Activated T-cell treated with anti-CD3 and anti-CD28 coated beads for 4 hours (primary cell): ENCODE measurements around the gene LRBA.
"Not testable (repeated sequence)": the region's sequence is repeated elsewhere in the genome, so short reads cannot be mapped to it uniquely, and the experiment has no call there.

ENCODE experiments used
- DNase-seq: peaks from one replicate; pipeline ENCODE4 v3.0.0-alpha.2; 2020

Gene LRBA

GRCh38 chr4:150658258-150658657, 356.8 kb downstream of the LRBA start:
- DNase-seq, result not testable (repeated sequence)

DNA sequence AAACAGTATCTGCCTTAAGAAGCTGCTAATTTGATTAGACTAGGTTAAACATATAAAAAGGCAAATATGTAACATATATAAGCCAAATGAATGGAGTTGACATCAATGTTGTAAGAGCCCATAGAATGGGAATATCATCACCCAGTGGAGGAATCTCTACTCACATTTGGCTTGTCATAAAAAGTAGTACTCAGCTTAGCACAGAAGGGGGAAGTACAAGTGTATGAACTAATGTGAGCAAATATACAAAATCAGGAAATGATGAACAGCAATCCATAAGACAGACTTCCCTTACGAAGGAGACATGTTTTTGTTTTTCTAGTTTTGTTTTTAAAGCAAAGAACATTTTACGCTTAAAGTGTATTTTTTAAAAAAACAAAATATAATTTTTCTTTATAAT, 358.2 kb downstream of the LRBA start:
- no peak for DNase-seq

DNA sequence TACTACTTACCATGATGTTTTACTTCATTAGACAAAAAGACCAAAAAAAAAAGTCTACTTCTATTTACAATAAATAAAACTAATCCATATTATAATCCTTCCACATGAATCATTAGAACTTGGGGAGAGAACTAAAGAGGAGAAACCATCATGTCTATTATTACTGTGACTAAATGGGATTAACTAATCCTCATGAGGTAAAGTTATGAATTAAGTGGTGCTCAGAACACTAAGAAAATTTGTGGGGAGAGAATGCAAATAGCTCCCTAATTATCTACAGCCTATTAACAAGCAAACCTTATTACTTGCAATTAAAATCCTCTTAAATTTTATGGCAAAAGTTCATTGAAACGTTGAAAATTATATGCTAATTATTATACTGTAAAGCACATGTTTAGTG, 364.3 kb downstream of the LRBA start:
- no peak for DNase-seq

GRCh38 chr4:150648123-150648522, 367.0 kb downstream of the LRBA start:
- no peak for DNase-seq

DNA sequence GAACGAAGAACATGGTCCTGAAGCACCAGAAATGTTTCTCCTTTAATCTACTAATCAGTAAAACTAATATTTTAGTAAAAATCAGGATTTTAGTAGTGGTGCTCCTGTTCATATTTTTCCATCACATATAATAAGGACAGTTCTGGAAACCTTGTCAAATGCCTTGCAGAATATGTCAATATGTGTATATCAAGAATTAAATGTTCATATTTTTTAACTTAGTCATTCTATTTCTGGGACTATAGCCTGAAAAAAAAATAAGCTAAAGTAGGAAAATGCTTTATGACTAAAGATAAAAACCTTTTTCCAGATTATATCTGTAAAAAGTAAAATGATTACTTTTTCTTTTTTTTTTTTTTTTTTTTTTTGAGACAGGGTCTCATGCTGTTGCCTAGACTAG, 368.1 kb downstream of the LRBA start:
- DNase-seq, result no peak

DNA sequence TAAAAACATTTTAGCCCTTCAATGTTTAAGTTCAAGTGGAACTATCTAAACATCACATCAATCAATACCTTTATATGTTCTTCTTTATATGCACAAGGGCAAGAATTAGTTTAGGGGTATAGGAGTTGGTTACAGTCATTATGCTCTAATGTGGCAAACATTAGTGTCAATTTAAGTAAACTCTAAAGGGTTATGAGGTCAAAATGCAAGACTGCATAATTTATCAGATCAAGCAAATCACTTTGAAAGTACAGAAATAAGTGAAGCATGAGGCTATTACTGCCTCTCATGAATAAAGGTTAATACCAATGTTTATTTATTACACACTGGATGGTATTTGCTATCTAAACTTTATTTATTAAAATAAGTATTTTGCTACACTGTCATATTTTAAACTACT, 373.5 kb downstream of the LRBA start:
- no peak for DNase-seq

DNA sequence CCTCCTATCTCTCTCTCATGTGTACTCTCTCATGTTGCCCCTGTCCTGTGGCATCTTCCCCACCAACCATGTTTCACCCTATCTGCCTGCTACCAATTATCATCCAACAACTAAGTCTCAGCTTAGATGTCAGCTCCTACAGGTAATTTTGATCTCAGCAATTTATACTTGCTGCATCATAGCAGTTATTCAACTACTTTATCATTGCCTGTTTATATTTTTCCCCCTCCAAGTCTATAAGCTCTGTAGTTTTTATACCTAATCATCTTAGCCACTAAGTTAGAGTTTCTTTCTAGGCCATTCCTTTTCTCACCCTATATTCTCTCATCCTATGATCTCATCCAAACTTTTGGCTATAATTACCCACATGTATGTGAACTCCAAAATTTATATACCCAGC, 382.4 kb downstream of the LRBA start:
- no peak for DNase-seq

GRCh38 chr4:150628073-150628472, 387.0 kb downstream of the LRBA start:
- DNase-seq, result no peak

DNA sequence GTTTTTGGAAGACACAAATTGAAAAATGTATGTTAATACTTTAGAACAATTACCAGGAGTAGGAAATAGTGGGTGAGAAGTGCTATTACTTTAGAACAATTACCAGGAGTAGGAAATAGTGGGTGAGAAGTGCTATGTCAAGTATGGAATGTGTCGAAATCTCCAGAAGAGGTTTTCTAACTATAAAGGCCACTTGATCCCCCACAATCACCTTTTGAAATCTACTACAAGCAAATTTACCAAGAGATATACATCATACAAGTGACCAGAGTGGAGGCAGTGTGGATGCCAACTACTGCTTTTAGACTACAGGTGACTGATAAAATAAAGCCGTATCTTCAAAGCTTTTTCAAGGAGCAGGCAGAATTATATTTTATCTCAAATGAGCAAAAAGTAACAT, 390.1 kb downstream of the LRBA start:
- DNase-seq, result no peak

DNA sequence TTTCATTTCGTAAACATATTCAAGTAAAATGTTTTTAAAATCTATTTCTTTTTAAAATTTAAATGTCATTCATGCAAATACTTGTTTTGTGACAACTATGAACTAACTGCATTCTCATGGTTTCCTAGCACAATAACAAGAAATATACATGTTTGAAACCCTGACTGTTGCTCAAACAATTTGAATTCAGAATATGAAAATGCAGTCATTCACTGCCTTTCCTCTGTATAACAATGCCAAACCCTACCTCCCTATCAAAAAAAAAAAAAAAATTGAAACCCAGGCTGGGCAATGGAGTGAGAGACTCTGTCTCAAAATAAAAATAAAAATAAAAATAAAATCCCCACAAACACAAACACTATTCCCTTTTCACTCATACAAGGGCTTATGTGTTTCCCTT, 391.0 kb downstream of the LRBA start:
- no peak for DNase-seq

GRCh38 chr4:150619042-150619441, 396.0 kb downstream of the LRBA start:
- DNase-seq, result no peak

GRCh38 chr4:150609131-150609530, 406.0 kb downstream of the LRBA start:
- DNase-seq, result no peak

GRCh38 chr4:150600812-150601445, 414.2 kb downstream of the LRBA start:
- no peak for DNase-seq

GRCh38 chr4:150599547-150599946, 415.5 kb downstream of the LRBA start:
- DNase-seq, result no peak

DNA sequence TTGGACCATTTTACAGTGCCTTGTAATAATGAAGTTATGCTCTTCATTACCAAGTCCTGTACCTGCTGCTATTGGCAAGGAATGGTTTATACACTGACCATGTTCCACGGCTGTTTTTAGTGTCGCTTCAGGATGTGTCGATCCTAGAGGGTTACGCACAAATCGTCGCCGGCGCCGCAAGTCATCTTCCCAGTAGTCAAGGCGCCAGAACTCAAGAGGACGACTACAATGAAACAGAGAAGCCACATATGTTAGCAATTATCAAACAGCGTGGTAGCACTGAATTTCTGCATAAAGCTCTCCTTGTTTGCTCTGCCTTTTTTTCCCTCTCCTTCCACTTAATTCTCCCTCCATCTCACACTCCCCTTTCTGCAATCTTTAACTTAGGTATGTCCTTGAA, 416.2 kb downstream of the LRBA start:
- no peak for DNase-seq

- DNase-seq, result no peak
These were observed 421.1 kb downstream of the LRBA start for GRCh38 chr4:150593996-150594395.

DNA sequence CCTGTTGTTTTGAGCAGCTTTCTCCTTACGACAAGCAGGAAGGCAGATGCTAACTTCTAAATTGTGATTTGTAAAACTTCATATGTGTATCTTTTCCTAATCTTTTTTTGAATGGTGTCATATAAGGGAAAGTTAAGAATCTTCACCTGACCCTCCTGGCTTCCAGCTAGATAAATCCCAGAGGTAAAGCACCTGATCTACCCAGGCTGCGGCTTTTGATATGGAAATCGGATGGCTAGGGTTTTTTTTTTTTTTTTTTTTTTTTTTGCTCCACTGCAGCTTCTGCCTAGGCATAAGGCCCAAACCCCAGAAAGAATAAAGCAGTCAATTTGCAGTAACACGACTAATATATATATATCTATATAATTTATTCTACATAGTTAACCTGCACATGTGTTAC, 423.2 kb downstream of the LRBA start:
- no peak for DNase-seq

- DNase-seq, result no peak
These were observed 423.7 kb downstream of the LRBA start for GRCh38 chr4:150591406-150591805.

DNA sequence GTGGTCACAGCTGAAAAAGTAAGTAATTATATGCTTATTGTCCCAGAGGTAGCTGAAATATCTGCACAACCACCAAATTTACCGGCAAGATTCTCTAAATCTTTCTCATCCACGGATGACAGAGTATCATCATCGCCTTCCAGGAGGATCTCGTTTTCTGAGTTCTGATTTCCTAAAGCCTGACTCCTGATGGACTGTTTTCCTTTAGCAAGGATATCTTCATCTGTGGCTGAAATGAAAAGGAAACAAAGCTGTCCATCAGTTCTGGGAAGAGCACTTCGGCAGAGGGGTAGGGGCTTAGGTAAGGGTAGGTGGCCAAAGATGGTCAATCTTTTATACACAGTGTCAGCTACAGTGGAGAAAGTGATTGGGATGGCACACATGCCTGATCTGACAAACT, 424.5 kb downstream of the LRBA start:
- DNase-seq, result no peak

DNA sequence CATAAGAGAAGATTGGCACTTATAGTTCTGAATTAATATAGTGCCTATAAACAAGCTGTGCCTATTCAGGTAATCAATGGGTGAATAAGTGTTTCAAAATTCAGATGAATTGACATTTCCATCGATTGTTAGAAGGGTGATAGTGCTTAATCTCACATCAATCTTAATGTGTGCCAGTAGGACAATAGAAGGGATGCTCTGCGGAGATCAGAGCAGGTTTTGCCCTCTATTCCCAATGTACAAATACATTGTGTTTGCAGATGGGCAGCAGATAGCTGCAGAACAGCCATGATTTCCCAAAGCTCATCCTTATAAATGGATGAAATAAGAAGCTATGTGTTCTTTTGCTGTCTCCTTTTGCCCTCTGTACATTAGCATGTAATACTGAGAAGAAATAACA, 425.9 kb downstream of the LRBA start:
- DNase-seq, result no peak

GRCh38 chr4:150588316-150588715, 426.8 kb downstream of the LRBA start:
- DNase-seq, result no peak

GRCh38 chr4:150586162-150586810, 428.8 kb downstream of the LRBA start:
- no peak for DNase-seq

- DNase-seq, result no peak
These were observed 429.5 kb downstream of the LRBA start for GRCh38 chr4:150585611-150586010.

GRCh38 chr4:150584111-150584915, 430.8 kb downstream of the LRBA start:
- no peak for DNase-seq
